Ishikawa (cell line): ENCODE measurements around the gene SF3A1.

Experiments used
- CEBPB ChIP-seq: IDR thresholded peaks from 2 replicates; pipeline ENCODE4 v1.6.1; 2012
- CREB1 ChIP-seq: IDR thresholded peaks from 2 replicates; pipeline ENCODE4 v1.6.1; 2012; ENCODE audit warnings: low read depth
- EP300 ChIP-seq: IDR thresholded peaks from 2 replicates; pipeline ENCODE4 v1.6.1; 2012; ENCODE audit warnings: borderline replicate concordance
- FOXM1 ChIP-seq: IDR thresholded peaks from 2 replicates; pipeline ENCODE4 v1.6.1; 2012; ENCODE audit warnings: low read depth, borderline replicate concordance
- NFIC ChIP-seq: IDR thresholded peaks from 2 replicates; pipeline ENCODE4 v1.6.1; 2012
- RAD21 ChIP-seq: IDR thresholded peaks from 2 replicates; pipeline ENCODE4 v1.6.1; 2012; ENCODE audit warnings: low read depth
- TAF1 ChIP-seq: IDR thresholded peaks from 2 replicates; pipeline ENCODE4 v1.6.1; 2012; ENCODE audit warnings: low read depth, mild to moderate bottlenecking
- TEAD4 ChIP-seq: IDR thresholded peaks from 2 replicates; pipeline ENCODE4 v1.6.1; 2012
- USF1 ChIP-seq: IDR thresholded peaks from 2 replicates; pipeline ENCODE4 v1.6.1; 2012
- YY1 ChIP-seq: IDR thresholded peaks from 2 replicates; pipeline ENCODE4 v1.6.1; 2012; ENCODE audit warnings: low read depth
- ZBTB7A ChIP-seq: IDR thresholded peaks from 2 replicates; pipeline ENCODE4 v1.6.1; 2012; ENCODE audit warnings: low read depth
- TF ChIP-seq, protein P1 (sequence below): IDR thresholded peaks from 2 replicates; pipeline ENCODE4 v1.6.1; 2012; ENCODE audit warnings: low read depth, mild to moderate bottlenecking
- TF ChIP-seq, protein P2 (sequence below): IDR thresholded peaks from 2 replicates; pipeline ENCODE4 v1.6.1; 2012

DNA sequence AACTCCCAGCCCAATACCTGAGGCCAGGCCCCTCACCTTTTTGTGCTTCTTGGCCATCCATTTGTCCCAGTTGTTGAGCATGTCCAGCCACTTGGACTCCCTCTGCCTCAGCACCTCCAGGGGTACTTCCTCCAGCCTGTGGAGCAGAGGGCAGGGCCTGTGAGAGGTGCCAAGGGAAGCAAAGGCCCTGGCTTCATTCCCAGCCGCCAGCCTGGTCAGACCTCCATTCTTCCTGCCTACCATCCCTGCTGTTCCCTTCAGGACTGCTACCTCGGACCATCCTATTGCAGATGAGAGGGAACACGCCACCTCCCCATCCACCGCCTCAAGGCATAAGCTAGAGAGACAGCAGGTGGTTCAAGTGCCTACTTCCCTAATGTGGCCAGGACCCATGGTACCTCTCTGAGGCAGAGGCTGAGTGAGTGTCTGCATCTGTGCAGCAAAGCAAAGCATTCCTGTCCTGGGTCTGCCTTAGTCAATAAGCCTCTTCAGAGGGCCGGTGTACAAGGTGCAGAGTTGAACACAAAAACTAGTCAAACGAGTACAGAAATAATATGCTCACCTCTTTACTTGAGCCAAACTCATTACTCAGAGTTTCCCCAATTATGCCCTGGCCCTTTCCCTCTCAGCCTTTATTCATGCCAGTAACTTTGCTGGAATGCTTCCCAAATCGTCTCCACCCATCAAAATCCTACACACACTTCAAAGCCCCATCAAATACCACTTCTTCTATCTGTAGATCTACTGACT, 52.0 kb downstream of the SF3A1 start:
- TF ChIP-seq CEBPB (peak; percentile 2; the same call in 1 of the 2 replicates), RAD21 (no peak; the same call in 1 of the 2 replicates), TEAD4 (peak; percentile 79), EP300 (peak; percentile 81; the same call in 1 of the 2 replicates), CREB1 (no peak), ZBTB7A (no peak), NFIC (peak; percentile 92), TAF1 (no peak), YY1 (no peak; the same call in 1 of the 2 replicates), USF1 (no peak), FOXM1 (no peak; the same call in 1 of the 2 replicates)
- TF ChIP-seq, protein P1, sequence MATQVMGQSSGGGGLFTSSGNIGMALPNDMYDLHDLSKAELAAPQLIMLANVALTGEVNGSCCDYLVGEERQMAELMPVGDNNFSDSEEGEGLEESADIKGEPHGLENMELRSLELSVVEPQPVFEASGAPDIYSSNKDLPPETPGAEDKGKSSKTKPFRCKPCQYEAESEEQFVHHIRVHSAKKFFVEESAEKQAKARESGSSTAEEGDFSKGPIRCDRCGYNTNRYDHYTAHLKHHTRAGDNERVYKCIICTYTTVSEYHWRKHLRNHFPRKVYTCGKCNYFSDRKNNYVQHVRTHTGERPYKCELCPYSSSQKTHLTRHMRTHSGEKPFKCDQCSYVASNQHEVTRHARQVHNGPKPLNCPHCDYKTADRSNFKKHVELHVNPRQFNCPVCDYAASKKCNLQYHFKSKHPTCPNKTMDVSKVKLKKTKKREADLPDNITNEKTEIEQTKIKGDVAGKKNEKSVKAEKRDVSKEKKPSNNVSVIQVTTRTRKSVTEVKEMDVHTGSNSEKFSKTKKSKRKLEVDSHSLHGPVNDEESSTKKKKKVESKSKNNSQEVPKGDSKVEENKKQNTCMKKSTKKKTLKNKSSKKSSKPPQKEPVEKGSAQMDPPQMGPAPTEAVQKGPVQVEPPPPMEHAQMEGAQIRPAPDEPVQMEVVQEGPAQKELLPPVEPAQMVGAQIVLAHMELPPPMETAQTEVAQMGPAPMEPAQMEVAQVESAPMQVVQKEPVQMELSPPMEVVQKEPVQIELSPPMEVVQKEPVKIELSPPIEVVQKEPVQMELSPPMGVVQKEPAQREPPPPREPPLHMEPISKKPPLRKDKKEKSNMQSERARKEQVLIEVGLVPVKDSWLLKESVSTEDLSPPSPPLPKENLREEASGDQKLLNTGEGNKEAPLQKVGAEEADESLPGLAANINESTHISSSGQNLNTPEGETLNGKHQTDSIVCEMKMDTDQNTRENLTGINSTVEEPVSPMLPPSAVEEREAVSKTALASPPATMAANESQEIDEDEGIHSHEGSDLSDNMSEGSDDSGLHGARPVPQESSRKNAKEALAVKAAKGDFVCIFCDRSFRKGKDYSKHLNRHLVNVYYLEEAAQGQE: no peak
- TF ChIP-seq, protein P2, sequence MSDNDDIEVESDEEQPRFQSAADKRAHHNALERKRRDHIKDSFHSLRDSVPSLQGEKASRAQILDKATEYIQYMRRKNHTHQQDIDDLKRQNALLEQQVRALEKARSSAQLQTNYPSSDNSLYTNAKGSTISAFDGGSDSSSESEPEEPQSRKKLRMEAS: 0 out of 2 replicates have a peak, but pooled peaks have one; percentile 35
